Esophagus (tissue), 2 donors: ENCODE data around the gene IQCH. TPM values are rescaled to one million over a fixed set of nuclear protein-coding genes. Genes with fewer than 3 reads are reported as not detected.

Experiments
- H3K27ac ChIP-seq, 2 donors: one replicate each; pipeline ENCODE4 v1.5.1; 2013; ENCODE audit warnings: low read depth in 2 of 2, mild to moderate bottlenecking in 2 of 2, inconsistent platforms in 1 of 2, low read length in 1 of 2, moderate library complexity in 1 of 2
- H3K27me3 ChIP-seq, 2 donors: one replicate each; pipeline ENCODE4 v1.6.1; 2013; ENCODE audit warnings: low read length in 2 of 2, control low read depth in 1 of 2, mild to moderate bottlenecking in 1 of 2; ENCODE audit not compliant: insufficient read depth in 2 of 2, control insufficient read depth in 1 of 2
- H3K36me3 ChIP-seq, 2 donors: one replicate each; pipeline ENCODE4 v1.6.1; 2013; ENCODE audit warnings: low read length in 1 of 2; ENCODE audit not compliant: control insufficient read depth in 2 of 2, insufficient read depth in 2 of 2
- H3K4me1 ChIP-seq, 2 donors: one replicate each; pipeline ENCODE4 v1.6.1; 2013; ENCODE audit warnings: low read length in 1 of 2; ENCODE audit not compliant: control insufficient read depth in 2 of 2, insufficient read depth in 2 of 2
- H3K4me3 ChIP-seq, 2 donors: one replicate each; pipeline ENCODE4 v1.5.1; 2013; ENCODE audit warnings: low read length in 2 of 2, mild to moderate bottlenecking in 2 of 2, low read depth in 1 of 2, moderate library complexity in 1 of 2
- H3K9me3 ChIP-seq, 2 donors: one replicate each; pipeline ENCODE4 v1.6.1; 2013; ENCODE audit warnings: mild to moderate bottlenecking in 2 of 2, low read depth in 1 of 2, low read length in 1 of 2, moderate library complexity in 1 of 2; ENCODE audit not compliant: control insufficient read depth in 2 of 2, insufficient read depth in 1 of 2
- WGBS, 2 donors: extraction: QIAGEN DNeasy Blood & Tissue Kit; methylation state at CpG; one replicate each; pipeline ENCODE4 v1.1.7; 2013; 5-methylcytosine and 5-hydroxymethylcytosine counted together
- polyA plus RNA-seq, 2 donors: library from polyadenylated mRNA; stranded (reverse); fragments of 200-250 nt; gene quantifications; one replicate each; pipeline ENCODE4 v1.2.3, GENCODE V29; 2013
- donor health status: healthy with polysubstance abuse.
- donor health status: Bipolar disorder and iron deficiency.

IQCH gene
- polyA plus RNA-seq, 2 donors, result 0.26 to 0.45 TPM

- H3K9me3 ChIP-seq, result no peaks in the 10 kb centered on the region
- no peaks in the 10 kb centered on the region for H3K36me3 ChIP-seq
- H3K4me1 ChIP-seq, result no peaks in the 10 kb centered on the region
- H3K27me3 ChIP-seq, result no peaks in the 10 kb centered on the region
- H3K4me3 ChIP-seq, result no peak overlapping the region
- H3K27ac ChIP-seq, result no peak overlapping the region
- WGBS, 2 donors, result 93 to 95% methylated on average over 1 of the region's 1 CpG
Observed at GRCh38 chr15:67551207-67551743, 296.7 kb downstream of the IQCH start.

Other genes starting within 250 kb of the IQCH start
- 10 to 100 TPM; 24.8 to 51.5 TPM for gene SMAD3, start 189.2 kb upstream of the IQCH start, polyA plus RNA-seq
- gene AAGAB, start 125 bp upstream of the IQCH start, polyA plus RNA-seq, result 10 to 100 TPM in 1 of 2 donors, 1 to 10 TPM in 1; 7.0 to 17.4 TPM